OCI-LY1 (cell line): ENCODE results near the gene ANKRD13B.

Experiments
- H2AFZ ChIP-seq: fragments of 200-600 bp; sonication (generic), shearing (Covaris generic); 2 replicates; pipeline ENCODE4 v1.6.0; 2014; ENCODE audit warnings: antibody characterized with exemption, mild to moderate bottlenecking, low read length
- H3F3A ChIP-seq: fragments of 200-600 bp; sonication (generic), shearing (Covaris generic); 2 replicates; pipeline ENCODE4 v1.6.0; 2014; ENCODE audit warnings: mild to moderate bottlenecking, antibody characterized with exemption, low read length, moderate library complexity; ENCODE audit not compliant: insufficient read depth
- H3K27ac ChIP-seq: fragments of 200-600 bp; sonication (generic); 2 replicates; pipeline ENCODE4 v1.5.1; 2014; ENCODE audit warnings: low read length, mixed run types, mild to moderate bottlenecking, low read depth; ENCODE audit not compliant: poor library complexity, severe bottlenecking
- H3K27me3 ChIP-seq: fragments of 200-600 bp; sonication (generic); 2 replicates; pipeline ENCODE4 v1.6.0; 2014; ENCODE audit warnings: antibody characterized with exemption, mild to moderate bottlenecking, low read length, moderate library complexity; ENCODE audit not compliant: insufficient read depth
- H3K36me3 ChIP-seq: fragments of 200-600 bp; sonication (generic); 2 replicates; pipeline ENCODE4 v1.6.1; 2014; ENCODE audit warnings: mild to moderate bottlenecking, antibody characterized with exemption, low read length, moderate library complexity, mixed read lengths; ENCODE audit not compliant: insufficient read depth
- H3K4me1 ChIP-seq: fragments of 200-600 bp; sonication (generic); 2 replicates; pipeline ENCODE4 v1.5.1; 2014; ENCODE audit warnings: mild to moderate bottlenecking, low read length, moderate library complexity; ENCODE audit not compliant: insufficient read depth, severe bottlenecking
- H3K4me2 ChIP-seq: fragments of 200-600 bp; sonication (generic), shearing (Covaris generic); 2 replicates; pipeline ENCODE4 v1.6.1; 2014; ENCODE audit warnings: low read length
- H3K4me3 ChIP-seq: fragments of 200-600 bp; sonication (generic); 2 replicates; pipeline ENCODE4 v1.5.1; 2014; ENCODE audit warnings: low read length, low read depth, mild to moderate bottlenecking, mixed read lengths; ENCODE audit not compliant: poor library complexity, severe bottlenecking
- H3K79me2 ChIP-seq: fragments of 200-600 bp; shearing (Covaris generic); 2 replicates; pipeline ENCODE4 v1.6.1; 2016; ENCODE audit warnings: mixed run types, low read length, mixed read lengths; ENCODE audit not compliant: insufficient read depth
- H3K9ac ChIP-seq: fragments of 200-600 bp; sonication (generic), shearing (Covaris generic); 2 replicates; pipeline ENCODE4 v1.6.1; 2014; ENCODE audit warnings: mild to moderate bottlenecking, low read length, mixed read lengths
- H3K9me2 ChIP-seq: fragments of 200-600 bp; sonication (generic), shearing (Covaris generic); 2 replicates; pipeline ENCODE4 v1.6.1; 2014; ENCODE audit warnings: low read depth, mild to moderate bottlenecking, low read length, mixed read lengths
- H3K9me3 ChIP-seq: fragments of 200-600 bp; shearing (Covaris generic); 2 replicates; pipeline ENCODE4 v1.6.1; 2014; ENCODE audit warnings: low read length, mixed read lengths
- H4K20me1 ChIP-seq: fragments of 200-600 bp; sonication (generic), shearing (Covaris generic); 2 replicates; pipeline ENCODE4 v1.6.0; 2016; ENCODE audit warnings: mild to moderate bottlenecking, low read length; ENCODE audit not compliant: insufficient read depth
- EZH2 ChIP-seq: fragments of 200-600 bp; sonication (generic), shearing (Covaris generic); IDR thresholded peaks from 2 replicates; pipeline ENCODE4 v1.8.0; 2017; ENCODE audit warnings: borderline replicate concordance, mixed run types, mild to moderate bottlenecking, antibody characterized with exemption, low read length, moderate library complexity, mixed read lengths
- TF ChIP-seq, protein P1 (sequence below): fragments of 200-600 bp; sonication (generic), shearing (Covaris generic); IDR thresholded peaks from 2 replicates; pipeline ENCODE4 v1.5.1; 2017; ENCODE audit warnings: mild to moderate bottlenecking, antibody characterized with exemption, low read length, moderate library complexity, mixed read lengths

ANKRD13B gene

DNA sequence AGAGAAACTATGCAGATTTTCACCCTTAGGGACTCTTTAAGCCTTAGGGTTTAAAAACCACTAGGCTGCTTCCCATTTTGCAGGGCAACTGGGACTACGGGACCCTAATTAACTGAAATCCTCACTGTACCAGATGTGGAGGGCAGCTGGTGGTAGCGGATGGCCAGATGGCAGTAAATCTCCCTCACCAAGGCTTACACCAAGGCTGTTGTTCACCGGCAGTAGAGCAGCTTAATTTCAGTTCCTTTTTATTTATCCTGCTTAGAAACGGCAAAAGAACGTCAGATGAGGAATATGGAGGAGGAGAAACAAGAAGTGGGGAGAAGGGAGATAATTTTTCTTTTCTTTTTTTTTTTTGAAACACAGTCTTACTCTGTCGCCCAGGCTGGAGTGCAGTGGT, 32.6 kb upstream of the ANKRD13B start:
- Histone ChIP-seq H3K27ac (peak overlapping the region; percentile 11), H3K4me2 (peak overlapping the region; percentile 42)

DNA sequence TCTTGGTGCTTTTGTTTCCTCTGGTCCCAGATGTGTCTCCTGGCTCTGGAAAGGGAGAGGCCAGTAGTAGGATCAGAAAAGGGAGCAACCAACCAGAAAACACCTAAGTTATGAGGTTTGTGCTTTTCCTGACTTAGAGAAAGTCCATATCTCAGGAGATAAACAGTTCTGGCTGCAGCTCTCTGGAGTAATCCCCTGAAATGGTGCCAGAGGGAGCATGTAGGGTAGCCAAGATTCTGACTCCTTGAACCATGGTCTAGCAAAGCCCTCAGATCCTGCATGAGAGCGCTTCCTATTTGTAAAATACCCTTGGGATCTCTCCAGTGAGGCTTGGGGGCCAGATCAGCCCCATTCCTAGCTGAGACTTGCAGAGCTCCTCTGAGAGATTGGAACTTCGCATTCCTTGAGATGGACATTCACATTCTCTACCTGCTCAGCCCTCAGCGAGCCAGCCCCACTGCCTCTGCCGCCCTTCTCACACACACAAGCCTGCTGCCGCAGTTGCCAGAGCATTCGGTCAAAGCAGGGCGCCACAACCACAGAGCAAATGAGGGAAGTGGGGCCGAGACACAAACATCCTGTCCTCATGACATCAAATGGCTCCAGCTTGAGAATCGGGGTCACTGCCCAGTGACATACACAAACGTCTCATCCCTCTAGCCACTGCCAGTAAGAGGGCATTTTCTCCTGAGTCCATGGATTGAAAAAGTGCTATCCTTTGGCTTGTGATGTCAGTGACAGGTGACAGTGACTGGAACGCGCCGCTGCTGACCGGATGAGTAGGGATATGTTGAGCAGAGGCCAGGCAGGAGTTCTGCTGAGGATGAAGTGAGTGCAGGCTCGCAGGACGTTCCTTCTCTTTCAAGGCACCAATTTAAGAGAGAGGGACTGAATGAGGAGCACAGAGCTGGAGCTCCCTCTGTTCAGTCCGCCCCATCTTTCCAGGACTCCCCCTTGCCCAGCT, 31.1 kb upstream of the ANKRD13B start:
- no peak overlapping the region for H2AFZ ChIP-seq
- no peaks in the 10 kb centered on the region for H3K27me3 ChIP-seq
- no peak overlapping the region for H3K4me3 ChIP-seq
- H3F3A ChIP-seq: no peaks in the 10 kb centered on the region
- no peaks in the 10 kb centered on the region for H3K79me2 ChIP-seq
- H3K4me2 ChIP-seq: no peak overlapping the region
- peaks cover 44% of the 10 kb centered on the region for H3K4me1 ChIP-seq
- H3K9me3 ChIP-seq: no peaks in the 10 kb centered on the region
- H3K36me3 ChIP-seq: no peaks in the 10 kb centered on the region
- no peaks in the 10 kb centered on the region for H4K20me1 ChIP-seq
- no peak overlapping the region for H3K9ac ChIP-seq
- H3K9me2 ChIP-seq: no peaks in the 10 kb centered on the region
- TF ChIP-seq, protein P1, sequence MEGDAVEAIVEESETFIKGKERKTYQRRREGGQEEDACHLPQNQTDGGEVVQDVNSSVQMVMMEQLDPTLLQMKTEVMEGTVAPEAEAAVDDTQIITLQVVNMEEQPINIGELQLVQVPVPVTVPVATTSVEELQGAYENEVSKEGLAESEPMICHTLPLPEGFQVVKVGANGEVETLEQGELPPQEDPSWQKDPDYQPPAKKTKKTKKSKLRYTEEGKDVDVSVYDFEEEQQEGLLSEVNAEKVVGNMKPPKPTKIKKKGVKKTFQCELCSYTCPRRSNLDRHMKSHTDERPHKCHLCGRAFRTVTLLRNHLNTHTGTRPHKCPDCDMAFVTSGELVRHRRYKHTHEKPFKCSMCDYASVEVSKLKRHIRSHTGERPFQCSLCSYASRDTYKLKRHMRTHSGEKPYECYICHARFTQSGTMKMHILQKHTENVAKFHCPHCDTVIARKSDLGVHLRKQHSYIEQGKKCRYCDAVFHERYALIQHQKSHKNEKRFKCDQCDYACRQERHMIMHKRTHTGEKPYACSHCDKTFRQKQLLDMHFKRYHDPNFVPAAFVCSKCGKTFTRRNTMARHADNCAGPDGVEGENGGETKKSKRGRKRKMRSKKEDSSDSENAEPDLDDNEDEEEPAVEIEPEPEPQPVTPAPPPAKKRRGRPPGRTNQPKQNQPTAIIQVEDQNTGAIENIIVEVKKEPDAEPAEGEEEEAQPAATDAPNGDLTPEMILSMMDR: no peak
- no peak for TF ChIP-seq EZH2
- no peak overlapping the region for H3K27ac ChIP-seq

More for the DNA sequence above, 32.6 kb upstream of the ANKRD13B start:
- H3K9me3 ChIP-seq: no peaks in the 10 kb centered on the region
- H3K9ac ChIP-seq: no peak overlapping the region
- TF ChIP-seq, protein P1: no peak
- TF ChIP-seq EZH2: no peak
- no peak overlapping the region for H3K4me3 ChIP-seq
- H2AFZ ChIP-seq: no peak overlapping the region
- no peaks in the 10 kb centered on the region for H3K36me3 ChIP-seq
- H4K20me1 ChIP-seq: no peaks in the 10 kb centered on the region
- no peaks in the 10 kb centered on the region for H3K9me2 ChIP-seq
- no peaks in the 10 kb centered on the region for H3K27me3 ChIP-seq
- H3K79me2 ChIP-seq: no peaks in the 10 kb centered on the region
- H3K4me1 ChIP-seq: peaks cover 30% of the 10 kb centered on the region
- H3F3A ChIP-seq: no peaks in the 10 kb centered on the region

DNA sequence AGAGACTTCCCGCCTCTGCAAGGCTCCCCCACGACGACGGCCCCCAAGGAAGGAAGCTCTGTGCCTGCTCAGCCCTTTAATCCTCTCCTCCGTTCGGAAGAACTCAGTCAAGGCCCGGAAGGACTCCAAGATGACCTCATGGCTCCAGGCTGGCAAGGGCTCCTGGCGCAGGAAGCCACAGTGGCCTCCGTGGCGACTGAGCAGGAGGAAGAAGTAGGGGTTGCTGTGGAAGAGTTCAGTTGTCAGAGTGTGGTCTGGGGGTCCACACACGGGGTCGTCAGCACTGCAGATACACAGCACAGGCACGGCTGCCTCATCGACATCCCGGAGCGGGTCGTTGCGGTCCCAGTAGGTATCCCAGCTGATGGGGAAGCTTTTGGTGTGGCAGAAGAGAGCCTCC, 30.3 kb upstream of the ANKRD13B start:
- no peaks in the 10 kb centered on the region for H4K20me1 ChIP-seq
- no peak overlapping the region for H2AFZ ChIP-seq
- no peaks in the 10 kb centered on the region for H3K79me2 ChIP-seq
- no peak overlapping the region for H3K27ac ChIP-seq
- no peaks in the 10 kb centered on the region for H3K9me3 ChIP-seq
- H3K9ac ChIP-seq: no peak overlapping the region
- H3K4me2 ChIP-seq: no peak overlapping the region
- no peaks in the 10 kb centered on the region for H3F3A ChIP-seq
- no peaks in the 10 kb centered on the region for H3K9me2 ChIP-seq
- no peak for TF ChIP-seq EZH2
- TF ChIP-seq, protein P1: no peak
- no peaks in the 10 kb centered on the region for H3K27me3 ChIP-seq
- no peaks in the 10 kb centered on the region for H3K36me3 ChIP-seq
- peaks cover 48% of the 10 kb centered on the region for H3K4me1 ChIP-seq
- H3K4me3 ChIP-seq: no peak overlapping the region
